GM12873 (cell line): ENCODE data around the gene APOA1.

ENCODE experiments used
- TF ChIP-seq, protein P1 (sequence below): IDR thresholded peaks from 2 replicates; pipeline ENCODE4 v1.5.1; 2012; ENCODE audit warnings: low read depth, mild to moderate bottlenecking, moderate library complexity, low read length, control low read depth; ENCODE audit not compliant: insufficient read depth; ENCODE audit errors: missing control alignments

APOA1 gene

DNA sequence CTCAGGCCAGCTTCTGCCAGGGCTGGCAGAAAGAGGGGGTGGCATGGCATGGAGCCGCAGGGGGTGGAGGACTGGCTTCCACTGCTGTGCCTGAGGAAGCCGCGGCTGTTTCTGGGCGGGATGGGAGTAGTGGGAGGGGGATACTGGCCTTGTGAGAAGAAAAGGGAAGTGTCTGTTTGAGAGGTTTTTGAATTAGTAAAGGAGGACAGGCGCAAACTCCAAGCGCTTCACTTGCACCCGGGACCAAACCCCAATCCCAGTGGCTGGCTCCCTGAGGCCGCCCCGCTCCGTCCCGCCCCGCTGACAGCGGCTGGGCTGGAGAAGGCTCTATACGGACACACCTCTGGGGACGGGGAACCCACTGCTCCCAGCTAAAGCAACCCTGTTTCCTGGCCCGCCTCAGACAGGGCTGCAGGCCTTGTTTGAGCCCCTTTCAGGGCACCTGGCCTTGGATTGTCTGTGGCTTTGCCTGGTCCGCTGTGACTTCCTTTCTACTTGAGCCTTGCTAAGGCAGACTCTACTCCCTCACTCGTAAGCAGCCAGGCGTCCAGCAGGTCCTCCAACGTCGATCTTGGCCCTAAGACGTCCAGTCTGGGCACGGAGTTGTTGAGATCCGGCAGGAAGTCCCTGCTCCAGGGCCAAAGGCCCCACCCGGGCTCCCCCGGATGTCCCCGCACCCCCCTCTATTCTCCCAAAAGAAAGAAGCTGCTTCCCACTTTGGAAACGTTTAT, 2.2 kb downstream of the APOA1 start:
- TF ChIP-seq, protein P1, sequence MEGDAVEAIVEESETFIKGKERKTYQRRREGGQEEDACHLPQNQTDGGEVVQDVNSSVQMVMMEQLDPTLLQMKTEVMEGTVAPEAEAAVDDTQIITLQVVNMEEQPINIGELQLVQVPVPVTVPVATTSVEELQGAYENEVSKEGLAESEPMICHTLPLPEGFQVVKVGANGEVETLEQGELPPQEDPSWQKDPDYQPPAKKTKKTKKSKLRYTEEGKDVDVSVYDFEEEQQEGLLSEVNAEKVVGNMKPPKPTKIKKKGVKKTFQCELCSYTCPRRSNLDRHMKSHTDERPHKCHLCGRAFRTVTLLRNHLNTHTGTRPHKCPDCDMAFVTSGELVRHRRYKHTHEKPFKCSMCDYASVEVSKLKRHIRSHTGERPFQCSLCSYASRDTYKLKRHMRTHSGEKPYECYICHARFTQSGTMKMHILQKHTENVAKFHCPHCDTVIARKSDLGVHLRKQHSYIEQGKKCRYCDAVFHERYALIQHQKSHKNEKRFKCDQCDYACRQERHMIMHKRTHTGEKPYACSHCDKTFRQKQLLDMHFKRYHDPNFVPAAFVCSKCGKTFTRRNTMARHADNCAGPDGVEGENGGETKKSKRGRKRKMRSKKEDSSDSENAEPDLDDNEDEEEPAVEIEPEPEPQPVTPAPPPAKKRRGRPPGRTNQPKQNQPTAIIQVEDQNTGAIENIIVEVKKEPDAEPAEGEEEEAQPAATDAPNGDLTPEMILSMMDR: no peak

DNA sequence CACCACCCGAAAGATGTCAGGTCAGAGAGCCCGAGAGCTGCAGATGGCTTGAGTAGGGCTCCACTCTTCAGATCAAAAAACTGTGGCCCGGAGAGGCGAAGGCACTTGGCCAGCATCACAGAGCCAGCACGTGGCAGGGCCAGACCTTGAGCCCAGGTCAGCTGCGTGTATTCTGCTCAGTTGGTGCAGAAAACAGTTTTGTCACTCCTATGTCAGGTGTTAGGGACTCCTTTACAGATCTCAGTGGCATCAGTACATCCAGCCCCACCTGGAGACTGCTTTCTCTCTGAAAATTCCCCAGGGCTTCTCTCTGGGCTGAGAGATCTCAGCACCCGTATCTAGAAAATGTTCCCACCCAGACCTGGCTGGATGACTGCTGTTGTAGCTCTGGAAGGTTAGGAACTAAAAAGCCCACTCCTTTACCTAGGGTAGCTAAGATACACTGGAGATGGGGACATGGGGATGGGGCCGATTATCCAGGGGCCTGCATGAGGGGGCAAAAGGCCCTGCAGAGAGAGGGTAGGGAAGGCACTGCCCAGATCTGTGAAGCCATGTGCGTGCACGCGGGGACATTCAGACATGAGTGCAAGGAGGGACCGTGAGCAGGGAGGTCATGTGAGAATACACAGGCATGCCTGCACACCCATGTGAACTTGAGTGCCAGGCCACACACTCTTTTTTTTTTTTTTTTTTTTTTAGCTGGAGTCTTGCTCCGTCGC, 3.4 kb downstream of the APOA1 start:
- TF ChIP-seq, protein P1: no peak

DNA sequence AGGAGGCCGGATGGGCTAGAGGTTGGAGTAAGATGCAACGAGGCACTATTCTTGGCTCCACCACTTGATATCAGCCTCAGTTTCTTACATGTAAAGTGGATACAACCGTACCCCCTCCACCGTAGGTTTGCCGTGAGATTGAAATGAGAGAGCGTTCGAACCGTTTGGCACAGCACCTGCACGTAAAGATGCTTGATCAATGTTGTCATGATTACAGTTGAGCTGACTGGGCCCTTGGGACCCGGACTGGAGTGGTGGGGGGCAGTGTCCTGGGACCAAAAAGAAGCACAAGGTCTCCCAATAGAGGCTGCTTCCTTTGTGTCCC, 4.0 kb downstream of the APOA1 start:
- TF ChIP-seq, protein P1: no peak

DNA sequence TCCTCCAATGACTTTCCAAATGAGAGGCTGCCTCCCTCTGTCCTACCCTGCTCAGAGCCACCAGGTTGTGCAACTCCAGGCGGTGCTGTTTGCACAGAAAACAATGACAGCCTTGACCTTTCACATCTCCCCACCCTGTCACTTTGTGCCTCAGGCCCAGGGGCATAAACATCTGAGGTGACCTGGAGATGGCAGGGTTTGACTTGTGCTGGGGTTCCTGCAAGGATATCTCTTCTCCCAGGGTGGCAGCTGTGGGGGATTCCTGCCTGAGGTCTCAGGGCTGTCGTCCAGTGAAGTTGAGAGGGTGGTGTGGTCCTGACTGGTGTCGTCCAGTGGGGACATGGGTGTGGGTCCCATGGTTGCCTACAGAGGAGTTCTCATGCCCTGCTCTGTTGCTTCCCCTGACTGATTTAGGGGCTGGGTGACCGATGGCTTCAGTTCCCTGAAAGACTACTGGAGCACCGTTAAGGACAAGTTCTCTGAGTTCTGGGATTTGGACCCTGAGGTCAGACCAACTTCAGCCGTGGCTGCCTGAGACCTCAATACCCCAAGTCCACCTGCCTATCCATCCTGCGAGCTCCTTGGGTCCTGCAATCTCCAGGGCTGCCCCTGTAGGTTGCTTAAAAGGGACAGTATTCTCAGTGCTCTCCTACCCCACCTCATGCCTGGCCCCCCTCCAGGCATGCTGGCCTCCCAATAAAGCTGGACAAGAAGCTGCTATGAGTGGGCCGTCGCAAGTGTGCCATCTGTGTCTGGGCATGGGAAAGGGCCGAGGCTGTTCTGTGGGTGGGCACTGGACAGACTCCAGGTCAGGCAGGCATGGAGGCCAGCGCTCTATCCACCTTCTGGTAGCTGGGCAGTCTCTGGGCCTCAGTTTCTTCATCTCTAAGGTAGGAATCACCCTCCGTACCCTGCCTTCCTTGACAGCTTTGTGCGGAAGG, 4.8 kb downstream of the APOA1 start:
- TF ChIP-seq, protein P1: peak; percentile 25

DNA sequence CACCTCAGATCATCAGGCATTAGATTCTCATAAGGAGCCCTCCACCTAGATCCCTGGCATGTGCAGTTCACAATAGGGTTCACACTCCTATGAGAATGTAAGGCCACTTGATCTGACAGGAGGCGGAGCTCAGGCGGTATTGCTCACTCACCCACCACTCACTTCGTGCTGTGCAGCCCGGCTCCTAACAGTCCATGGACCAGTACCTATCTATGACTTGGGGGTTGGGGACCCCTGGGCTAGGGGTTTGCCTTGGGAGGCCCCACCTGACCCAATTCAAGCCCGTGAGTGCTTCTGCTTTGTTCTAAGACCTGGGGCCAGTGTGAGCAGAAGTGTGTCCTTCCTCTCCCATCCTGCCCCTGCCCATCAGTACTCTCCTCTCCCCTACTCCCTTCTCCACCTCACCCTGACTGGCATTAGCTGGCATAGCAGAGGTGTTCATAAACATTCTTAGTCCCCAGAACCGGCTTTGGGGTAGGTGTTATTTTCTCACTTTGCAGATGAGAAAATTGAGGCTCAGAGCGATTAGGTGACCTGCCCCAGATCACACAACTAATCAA, 5.6 kb downstream of the APOA1 start:
- TF ChIP-seq, protein P1: no peak

DNA sequence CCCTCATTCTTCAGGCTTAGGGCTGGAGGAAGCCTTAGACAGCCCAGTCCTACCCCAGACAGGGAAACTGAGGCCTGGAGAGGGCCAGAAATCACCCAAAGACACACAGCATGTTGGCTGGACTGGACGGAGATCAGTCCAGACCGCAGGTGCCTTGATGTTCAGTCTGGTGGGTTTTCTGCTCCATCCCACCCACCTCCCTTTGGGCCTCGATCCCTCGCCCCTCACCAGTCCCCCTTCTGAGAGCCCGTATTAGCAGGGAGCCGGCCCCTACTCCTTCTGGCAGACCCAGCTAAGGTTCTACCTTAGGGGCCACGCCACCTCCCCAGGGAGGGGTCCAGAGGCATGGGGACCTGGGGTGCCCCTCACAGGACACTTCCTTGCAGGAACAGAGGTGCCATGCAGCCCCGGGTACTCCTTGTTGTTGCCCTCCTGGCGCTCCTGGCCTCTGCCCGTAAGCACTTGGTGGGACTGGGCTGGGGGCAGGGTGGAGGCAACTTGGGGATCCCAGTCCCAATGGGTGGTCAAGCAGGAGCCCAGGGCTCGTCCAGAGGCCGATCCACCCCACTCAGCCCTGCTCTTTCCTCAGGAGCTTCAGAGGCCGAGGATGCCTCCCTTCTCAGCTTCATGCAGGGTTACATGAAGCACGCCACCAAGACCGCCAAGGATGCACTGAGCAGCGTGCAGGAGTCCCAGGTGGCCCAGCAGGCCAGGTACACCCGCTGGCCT, 7.1 kb downstream of the APOA1 start:
- TF ChIP-seq, protein P1: no peak
